ENCODE measurements around the gene THAP7. TPM values are rescaled to one million over a fixed set of nuclear protein-coding genes. Genes with fewer than 3 reads are reported as not detected.

Gene THAP7
- total RNA-seq, 1 donor from 2014 or later, result 37.0 TPM

DNA sequence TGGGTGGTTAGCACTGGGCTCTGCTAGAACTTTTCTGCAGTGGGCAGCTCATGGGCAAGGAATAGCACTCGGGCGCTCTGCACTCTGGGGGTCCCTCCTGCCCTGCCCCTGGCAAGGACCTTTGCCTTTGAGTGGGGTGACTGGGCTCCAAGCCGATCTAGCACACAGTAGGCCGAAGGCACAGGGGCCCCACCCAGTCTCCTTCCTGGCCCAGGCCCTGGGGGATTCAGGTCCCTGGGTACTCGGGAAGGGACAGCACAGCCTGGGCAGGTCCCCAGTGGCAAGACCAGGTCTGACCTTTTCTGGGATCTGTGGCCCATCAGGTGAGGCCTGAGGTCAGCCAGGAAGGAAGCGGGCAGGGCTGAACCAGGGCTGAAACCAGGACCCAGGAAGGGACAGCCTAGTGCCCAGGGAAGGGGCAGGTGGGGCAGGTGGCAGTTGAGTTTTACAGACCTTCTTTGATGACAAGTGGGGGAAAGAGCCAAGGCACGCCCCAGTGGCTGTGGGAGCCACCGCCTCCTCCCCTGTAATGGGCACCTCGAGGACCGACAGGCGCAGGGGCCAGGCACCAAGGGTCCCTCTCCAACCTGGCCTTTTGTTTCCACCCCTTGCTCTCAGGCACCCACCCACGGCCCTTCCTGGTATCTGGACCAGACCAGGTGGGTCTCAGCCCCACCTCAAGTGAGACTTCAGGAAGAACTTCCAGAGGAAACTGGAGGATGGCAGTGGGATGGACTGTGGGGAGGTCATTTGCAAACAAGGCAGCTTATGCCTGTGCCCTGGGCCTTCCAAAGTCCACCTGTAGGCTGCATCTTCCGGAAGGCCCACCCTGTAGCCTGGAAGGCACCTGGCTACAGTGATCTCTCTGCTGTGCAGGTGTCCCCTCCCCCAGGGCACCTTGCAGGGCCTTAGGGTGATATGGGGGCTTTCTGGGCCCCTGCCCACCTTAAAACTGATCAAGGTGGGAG lies 35.7 kb downstream of the THAP7 start:
- Mint-ChIP-seq H3K4me1 (peaks cover 29% of the 10 kb centered on the region), H3K9me3 (no peaks in the 10 kb centered on the region), H3K27ac (ENCODE audit: unreplicated experiment) (no peak overlapping the region), H3K27me3 (ENCODE audit: low read depth) (peaks cover 38% of the 10 kb centered on the region), H3K36me3 (ENCODE audit: low read depth) (no peaks in the 10 kb centered on the region), H3K4me3 (no peak overlapping the region)
- DNase-seq (ENCODE audit: low read depth, low spot score), result no peak
- TF ChIP-seq, protein P1, sequence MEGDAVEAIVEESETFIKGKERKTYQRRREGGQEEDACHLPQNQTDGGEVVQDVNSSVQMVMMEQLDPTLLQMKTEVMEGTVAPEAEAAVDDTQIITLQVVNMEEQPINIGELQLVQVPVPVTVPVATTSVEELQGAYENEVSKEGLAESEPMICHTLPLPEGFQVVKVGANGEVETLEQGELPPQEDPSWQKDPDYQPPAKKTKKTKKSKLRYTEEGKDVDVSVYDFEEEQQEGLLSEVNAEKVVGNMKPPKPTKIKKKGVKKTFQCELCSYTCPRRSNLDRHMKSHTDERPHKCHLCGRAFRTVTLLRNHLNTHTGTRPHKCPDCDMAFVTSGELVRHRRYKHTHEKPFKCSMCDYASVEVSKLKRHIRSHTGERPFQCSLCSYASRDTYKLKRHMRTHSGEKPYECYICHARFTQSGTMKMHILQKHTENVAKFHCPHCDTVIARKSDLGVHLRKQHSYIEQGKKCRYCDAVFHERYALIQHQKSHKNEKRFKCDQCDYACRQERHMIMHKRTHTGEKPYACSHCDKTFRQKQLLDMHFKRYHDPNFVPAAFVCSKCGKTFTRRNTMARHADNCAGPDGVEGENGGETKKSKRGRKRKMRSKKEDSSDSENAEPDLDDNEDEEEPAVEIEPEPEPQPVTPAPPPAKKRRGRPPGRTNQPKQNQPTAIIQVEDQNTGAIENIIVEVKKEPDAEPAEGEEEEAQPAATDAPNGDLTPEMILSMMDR (conservative IDR thresholded peaks at IDR 0.05), result no peak

DNA sequence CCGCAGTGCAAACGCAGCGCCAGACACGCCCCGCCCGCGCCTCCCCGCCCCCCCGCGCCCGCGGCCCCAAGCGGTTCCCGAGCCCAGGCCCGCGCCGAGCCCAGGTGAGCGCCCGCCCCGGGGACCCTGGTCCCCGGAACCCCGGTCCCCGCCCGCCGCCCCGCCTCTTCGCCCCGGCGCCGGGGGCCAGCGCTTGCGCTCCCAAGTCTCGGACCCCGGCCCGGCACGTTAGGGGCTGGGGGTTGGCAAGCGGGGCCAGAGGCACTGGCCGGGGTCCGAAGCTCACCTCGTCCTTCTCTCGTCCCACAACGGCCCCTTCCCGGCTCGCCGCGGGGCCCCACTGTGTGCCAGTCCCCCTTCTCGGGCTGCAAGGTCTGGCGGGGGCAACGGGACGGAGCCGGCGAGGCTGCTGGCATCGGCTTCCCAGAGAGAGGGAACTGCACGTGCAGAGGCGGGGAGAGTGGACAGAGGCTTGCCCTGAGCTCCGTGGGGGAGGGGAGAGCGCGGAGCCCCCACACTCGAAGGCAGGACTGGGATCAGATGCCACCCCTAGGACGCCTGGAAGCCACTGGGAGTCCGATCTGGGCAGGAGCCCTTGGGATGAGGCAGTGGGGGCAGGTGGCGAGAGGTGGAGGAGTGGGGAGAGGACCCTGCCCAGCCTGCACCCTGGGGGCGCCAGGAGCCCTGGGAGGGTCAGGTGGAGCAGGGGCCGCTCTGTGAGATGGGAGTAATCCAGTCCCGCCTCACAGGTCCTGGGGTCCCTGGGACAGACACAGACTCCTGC lies 36.6 kb downstream of the THAP7 start:
- no peak for DNase-seq (ENCODE audit: low read depth, low spot score)
- Mint-ChIP-seq H3K4me1 (peaks cover 25% of the 10 kb centered on the region), H3K27me3 (ENCODE audit: low read depth) (peaks cover 43% of the 10 kb centered on the region), H3K36me3 (ENCODE audit: low read depth) (no peaks in the 10 kb centered on the region), H3K9me3 (no peaks in the 10 kb centered on the region), H3K27ac (ENCODE audit: unreplicated experiment) (no peak overlapping the region), H3K4me3 (no peak overlapping the region)
- TF ChIP-seq, protein P1 (conservative IDR thresholded peaks at IDR 0.05), result no peak

DNA sequence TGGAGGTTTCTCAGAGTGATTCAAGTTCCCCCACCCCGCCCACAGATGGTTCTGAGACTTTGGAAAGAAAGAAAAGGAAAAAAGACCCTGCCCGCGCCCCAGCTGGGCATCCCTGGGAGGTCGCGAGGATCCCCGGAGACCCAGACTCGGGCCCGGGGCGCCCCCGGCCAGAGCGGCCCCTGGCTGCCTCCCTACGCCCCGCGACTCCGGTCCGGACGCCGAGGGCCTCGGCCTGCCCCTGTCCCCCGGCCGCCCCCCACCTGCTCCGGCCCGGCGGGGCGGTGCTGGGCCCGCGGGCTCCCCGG lies 37.2 kb downstream of the THAP7 start:
- no peaks in the 10 kb centered on the region for H3K36me3 Mint-ChIP-seq (ENCODE audit: low read depth)
- peak overlapping the region; percentile 67 for H3K4me3 Mint-ChIP-seq
- H3K27ac Mint-ChIP-seq (ENCODE audit: unreplicated experiment), result no peak overlapping the region
- DNase-seq (ENCODE audit: low read depth, low spot score), result no peak
- H3K27me3 Mint-ChIP-seq (ENCODE audit: low read depth), result peaks cover 47% of the 10 kb centered on the region
- TF ChIP-seq, protein P1 (conservative IDR thresholded peaks at IDR 0.05), result no peak
- peaks cover 25% of the 10 kb centered on the region for H3K4me1 Mint-ChIP-seq
- H3K9me3 Mint-ChIP-seq, result no peaks in the 10 kb centered on the region

DNA sequence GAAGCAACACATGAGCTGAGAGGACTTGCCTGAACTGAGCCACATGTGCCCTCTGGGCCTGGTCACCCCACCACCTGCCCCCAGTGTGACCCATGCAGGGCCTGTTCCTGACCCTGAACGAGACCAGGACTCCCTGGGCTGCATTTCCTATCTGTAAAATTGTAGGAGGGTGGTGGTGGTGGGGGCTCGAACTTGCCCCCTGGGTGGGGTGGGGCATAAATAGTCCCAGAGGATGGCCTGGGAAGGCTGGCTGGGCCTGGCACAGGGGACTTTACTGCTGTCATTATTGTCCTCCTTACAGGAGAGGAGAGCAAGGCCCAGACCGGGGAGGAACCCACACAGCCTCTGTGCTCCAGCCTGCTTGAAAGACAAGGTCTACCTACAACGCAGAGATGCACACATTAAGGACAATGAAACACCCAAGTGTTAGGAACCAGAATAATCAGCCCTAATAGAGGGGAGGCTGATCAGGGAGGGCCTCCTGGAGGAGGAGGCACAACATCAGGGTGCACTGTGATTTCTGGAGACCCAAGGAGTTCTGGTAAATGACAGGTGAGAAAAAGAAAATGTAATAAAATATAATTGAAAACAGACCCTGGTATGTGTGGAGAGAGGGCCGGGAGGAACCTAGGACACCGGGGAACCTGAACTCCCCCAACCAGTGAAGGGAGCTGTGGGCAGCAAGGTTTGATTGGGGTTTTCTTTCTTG lies 37.7 kb downstream of the THAP7 start:
- no peak for DNase-seq (ENCODE audit: low read depth, low spot score)
- TF ChIP-seq, protein P1 (conservative IDR thresholded peaks at IDR 0.05), result no peak
- peaks cover 25% of the 10 kb centered on the region for H3K4me1 Mint-ChIP-seq
- peaks cover 47% of the 10 kb centered on the region for H3K27me3 Mint-ChIP-seq (ENCODE audit: low read depth)
- peak overlapping the region; percentile 67 for H3K4me3 Mint-ChIP-seq
- H3K9me3 Mint-ChIP-seq, result no peaks in the 10 kb centered on the region
- H3K36me3 Mint-ChIP-seq (ENCODE audit: low read depth), result no peaks in the 10 kb centered on the region
- no peak overlapping the region for H3K27ac Mint-ChIP-seq (ENCODE audit: unreplicated experiment)

All from neural crest cell (in vitro differentiated cells).